GM21717 (cell line): ENCODE measurements around the gene WBP4.
"Not testable (repeated sequence)": the region's sequence is repeated elsewhere in the genome, so short reads cannot be mapped to it uniquely, and the experiment has no call there.

Experiments used
- ATAC-seq: cut with Tn5 transposase; IDR thresholded peaks from one replicate; pipeline ENCODE4 v1.9.1; 2021; ENCODE audit warnings: mild to moderate bottlenecking, moderate library complexity; ENCODE audit not compliant: unreplicated experiment

Gene WBP4

GRCh38 chr13:41075485-41075884 is 14.2 kb downstream of the WBP4 start:
- ATAC-seq, result no peak

- ATAC-seq, result no peak
Measured at GRCh38 chr13:41077475-41077874, 16.2 kb downstream of the WBP4 start.

- no peak for ATAC-seq
Measured at GRCh38 chr13:41079725-41080124, 18.4 kb downstream of the WBP4 start.

- no peak for ATAC-seq
Measured at GRCh38 chr13:41085961-41086585, 24.8 kb downstream of the WBP4 start.

- not testable (repeated sequence) for ATAC-seq
Measured at GRCh38 chr13:41095681-41096080, 34.4 kb downstream of the WBP4 start.

- no peak for ATAC-seq
Measured at GRCh38 chr13:41098761-41099160, 37.5 kb downstream of the WBP4 start.

GRCh38 chr13:41099986-41100385 is 38.7 kb downstream of the WBP4 start:
- ATAC-seq, result no peak

- ATAC-seq, result no peak
Measured at GRCh38 chr13:41107104-41107571, 45.8 kb downstream of the WBP4 start.

- no peak for ATAC-seq
Measured at GRCh38 chr13:41107584-41108014, 46.3 kb downstream of the WBP4 start.

GRCh38 chr13:41111454-41111853 is 50.1 kb downstream of the WBP4 start:
- no peak for ATAC-seq

- no peak for ATAC-seq
Measured at GRCh38 chr13:41117869-41118268, 56.6 kb downstream of the WBP4 start.

GRCh38 chr13:41122838-41123237 is 61.5 kb downstream of the WBP4 start:
- ATAC-seq, result no peak

- ATAC-seq, result no peak
Measured at GRCh38 chr13:41127701-41128100, 66.4 kb downstream of the WBP4 start.

GRCh38 chr13:41130356-41130755 is 69.0 kb downstream of the WBP4 start:
- no peak for ATAC-seq

- not testable (repeated sequence) for ATAC-seq
Measured at GRCh38 chr13:41131189-41131588, 69.9 kb downstream of the WBP4 start.

- ATAC-seq, result peak; percentile 19
Measured at GRCh38 chr13:41131660-41132511, 70.6 kb downstream of the WBP4 start.

- peak; percentile 97 for ATAC-seq
Measured at GRCh38 chr13:41132512-41133152, 71.3 kb downstream of the WBP4 start, which contains the start of gene KBTBD6. Gene KBTBD6, minus strand, starts transcription at chr13:41132802. Its CDS starts 291 bp downstream, at chr13:41132511.
